H1 (cell line): ENCODE data around the gene TCHP. TPM values are rescaled to one million over a fixed set of nuclear protein-coding genes. Genes with fewer than 3 reads are reported as not detected.

Source experiments
- CTCF ChIA-PET: fragments of 300-600 bp; sonication (Branson Sonifier 250); formaldehyde crosslinking; loops from one replicate; lab custom pipeline; 2021; ENCODE audit not compliant: partially characterized antibody; lab: Charles Lee
- POLR2A ChIA-PET: fragments of 300-600 bp; sonication (Branson Sonifier 250); formaldehyde crosslinking; loops from one replicate; lab custom pipeline; 2021; ENCODE audit warnings: inconsistent platforms; ENCODE audit not compliant: partially characterized antibody; lab: Charles Lee
- DNase-seq, 2 experiments: peaks; one replicate each; pipeline versions ENCODE4 v3.0.0 to v3.0.0-alpha.2; 2010 to 2022; ENCODE audit warnings: low spot score in 2 of 2, low read depth in 1 of 2, mixed read lengths in 1 of 2
- FAIRE-seq: peaks from 2 replicates; lab custom pipeline; 2011; peaks lifted over from hg19 to GRCh38; lab: Jason Lieb, UNC
- H2AFZ ChIP-seq: 2 replicates; pipeline ENCODE4 v1.8.1; 2012; ENCODE audit warnings: low read length, inconsistent platforms
- H2AK5ac ChIP-seq: 2 replicates; pipeline ENCODE4 v1.6.1; 2013; ENCODE audit warnings: low read depth, low read length
- H2BK120ac ChIP-seq: replicated peaks from 2 replicates; pipeline ENCODE3; 2013; ENCODE audit warnings: low read depth, low read length, inconsistent platforms
- H2BK12ac ChIP-seq: 2 replicates; pipeline ENCODE4 v1.6.1; 2013; ENCODE audit warnings: low read depth, low read length
- H2BK15ac ChIP-seq: 2 replicates; pipeline ENCODE4 v1.6.1; 2013; ENCODE audit warnings: low read length
- H2BK20ac ChIP-seq: 2 replicates; pipeline ENCODE4 v1.6.1; 2013; ENCODE audit warnings: low read length
- H2BK5ac ChIP-seq: 2 replicates; pipeline ENCODE4 v1.6.1; 2013; ENCODE audit warnings: low read depth, low read length
- H3K14ac ChIP-seq: 2 replicates; pipeline ENCODE4 v1.6.1; 2013; ENCODE audit warnings: inconsistent platforms; ENCODE audit not compliant: insufficient read length
- H3K18ac ChIP-seq: 2 replicates; pipeline ENCODE4 v1.6.1; 2013; ENCODE audit warnings: low read length; ENCODE audit errors: extremely low read depth
- H3K23ac ChIP-seq: 2 replicates; pipeline ENCODE4 v1.6.1; 2013; ENCODE audit warnings: inconsistent platforms; ENCODE audit not compliant: insufficient read length
- H3K23me2 ChIP-seq: 2 replicates; pipeline ENCODE4 v1.6.1; 2013; ENCODE audit warnings: low read depth, low read length
- H3K27ac ChIP-seq: 2 replicates; pipeline ENCODE4 v1.6.1; 2011; ENCODE audit warnings: low read depth, low read length, inconsistent platforms
- H3K27me3 ChIP-seq, 4 experiments: replicated peaks in 1 of 4; 1 replicate in 1 of 4; 2 replicates in 3 of 4; pipeline versions ENCODE4 v1.6.1 to v1.8.1; 2011 to 2013; ENCODE audit warnings: low read length in 3 of 4, mild to moderate bottlenecking in 3 of 4, inconsistent platforms in 2 of 4, mixed read lengths in 2 of 4, moderate library complexity in 1 of 4; ENCODE audit not compliant: control insufficient read depth in 3 of 4, insufficient read depth in 3 of 4; ENCODE audit errors: extremely low read depth in 1 of 4
- H3K36me3 ChIP-seq, 4 experiments: 2 replicates each; pipeline versions ENCODE4 v1.6.1 to v1.8.1; 2011 to 2013; ENCODE audit warnings: mild to moderate bottlenecking in 4 of 4, low read length in 3 of 4, moderate library complexity in 2 of 4, control low read depth in 1 of 4, inconsistent platforms in 1 of 4; ENCODE audit not compliant: insufficient read depth in 4 of 4, control insufficient read depth in 2 of 4
- H3K4ac ChIP-seq: replicated peaks from 2 replicates; pipeline ENCODE3; 2013; ENCODE audit warnings: low read length, low read depth, mixed read lengths, inconsistent platforms; ENCODE audit not compliant: insufficient read length
- H3K4me1 ChIP-seq, 4 experiments: replicated peaks in 1 of 4; 1 replicate in 1 of 4; 2 replicates in 3 of 4; pipeline versions ENCODE4 v1.6.1 to v1.8.1; 2011 to 2013; ENCODE audit warnings: low read length in 3 of 4, inconsistent platforms in 2 of 4, mixed read lengths in 1 of 4; ENCODE audit not compliant: insufficient read depth in 4 of 4, control insufficient read depth in 3 of 4
- H3K4me2 ChIP-seq, 2 experiments: 2 replicates each; pipeline versions ENCODE4 v1.6.1 to v1.8.1; 2011 to 2013; ENCODE audit warnings: low read depth in 2 of 2, low read length in 2 of 2, control low read depth in 1 of 2, inconsistent platforms in 1 of 2, mild to moderate bottlenecking in 1 of 2; ENCODE audit not compliant: insufficient read depth in 1 of 2
- H3K4me3 ChIP-seq, 4 experiments: fragments of 200-600, 300-600 bp in 1 of 4; sonication (generic), shearing (Covaris generic), sonication (Bioruptor Twin) in 1 of 4; 2 replicates each; pipeline versions ENCODE4 v1.5.1 to v1.8.1; 2011 to 2016; ENCODE audit warnings: low read length in 4 of 4, low read depth in 3 of 4, control low read depth in 2 of 4, inconsistent platforms in 2 of 4, mild to moderate bottlenecking in 2 of 4, mixed read lengths in 1 of 4, moderate library complexity in 1 of 4; ENCODE audit not compliant: insufficient read depth in 2 of 4; ENCODE audit errors: extremely low read depth in 1 of 4
- H3K56ac ChIP-seq: replicated peaks from 2 replicates; pipeline ENCODE3; 2013; ENCODE audit warnings: low read depth, mild to moderate bottlenecking, mixed read lengths, low read length, inconsistent platforms; ENCODE audit not compliant: insufficient read length
- H3K79me1 ChIP-seq: 2 replicates; pipeline ENCODE4 v1.6.1; 2013; ENCODE audit warnings: low read depth, low read length, control low read depth
- H3K79me2 ChIP-seq, 2 experiments: 2 replicates each; pipeline versions ENCODE4 v1.6.1 to v1.8.1; 2012 to 2013; ENCODE audit warnings: low read length in 2 of 2, mild to moderate bottlenecking in 2 of 2, inconsistent platforms in 1 of 2; ENCODE audit not compliant: insufficient read depth in 2 of 2, control insufficient read depth in 1 of 2
- H3K9ac ChIP-seq, 4 experiments: replicated peaks in 1 of 4; 1 replicate in 1 of 4; 2 replicates in 3 of 4; pipeline versions ENCODE4 v1.6.1 to v1.8.1; 2011 to 2013; ENCODE audit warnings: low read depth in 3 of 4, low read length in 3 of 4, control low read depth in 2 of 4, mild to moderate bottlenecking in 2 of 4, moderate library complexity in 2 of 4, inconsistent platforms in 1 of 4; ENCODE audit errors: extremely low read depth in 1 of 4
- H3K9me3 ChIP-seq, 2 experiments: 2 replicates each; pipeline versions ENCODE4 v1.6.1 to v1.8.1; 2012 to 2013; ENCODE audit warnings: mild to moderate bottlenecking in 2 of 2, moderate library complexity in 2 of 2, control low read depth in 1 of 2, inconsistent platforms in 1 of 2, low read depth in 1 of 2, low read length in 1 of 2, mixed read lengths in 1 of 2; ENCODE audit not compliant: insufficient read depth in 2 of 2
- H4K20me1 ChIP-seq, 2 experiments: replicated peaks in 1 of 2; 2 replicates each; pipeline versions ENCODE3 to v1.8.1; 2011 to 2013; ENCODE audit warnings: inconsistent platforms in 2 of 2, low read length in 2 of 2, mild to moderate bottlenecking in 1 of 2; ENCODE audit not compliant: insufficient read depth in 2 of 2, control insufficient read depth in 1 of 2
- H4K5ac ChIP-seq: 2 replicates; pipeline ENCODE4 v1.6.1; 2013; ENCODE audit warnings: low read length, low read depth, mixed read lengths, inconsistent platforms; ENCODE audit not compliant: insufficient read length
- H4K8ac ChIP-seq: 2 replicates; pipeline ENCODE4 v1.8.0; 2013; ENCODE audit warnings: mild to moderate bottlenecking, moderate library complexity, low read length, inconsistent platforms; ENCODE audit not compliant: insufficient read depth; ENCODE audit errors: extremely low read depth
- H4K91ac ChIP-seq: replicated peaks from 2 replicates; pipeline ENCODE3; 2013; ENCODE audit warnings: low read length, mixed read lengths, inconsistent platforms; ENCODE audit not compliant: insufficient read length
- WGBS, 2 experiments: shearing (Covaris generic) in 1 of 2; methylation state at CpG; one replicate each; pipeline versions ENCODE4 v1.1.6 to v1.1.7; 2013 to 2015; ENCODE audit warnings: low lambda C conversion rate in 2 of 2, mixed read lengths in 2 of 2, inconsistent platforms in 1 of 2, low coverage in 1 of 2, missing lambda C conversion rate in 1 of 2; ENCODE audit not compliant: insufficient replicate concordance in 2 of 2, insufficient coverage in 1 of 2, insufficient read length in 1 of 2; ENCODE audit errors: extremely low coverage in 1 of 2, missing lambda C conversion rate in 1 of 2; 5-methylcytosine and 5-hydroxymethylcytosine counted together
- polyA plus RNA-seq, 7 experiments: library from polyadenylated mRNA; depleted of rRNA in 3 of 7; stranded (reverse) in 5 of 7; unstranded in 2 of 7; fragments of >200 nt in 5 of 7; fragments of 200-250 nt in 2 of 7; gene quantifications; 1 replicate in 5 of 7; 2 replicates in 1 of 7; 4 replicates in 1 of 7; pipeline versions ENCODE4 v1.2.1 to v1.2.3, GENCODE V29; 2011 to 2013; ENCODE audit warnings: missing spikeins in 2 of 7, mixed read lengths in 2 of 7
- total RNA-seq: library from RNA; stranded (reverse); fragmentation: NEBNext Ultra II Directional; extraction: Animal tissue kit (Norgen Biotek cat#: 25700); gene quantifications from 2 replicates; pipeline ENCODE4 v1.2.1, GENCODE V29; 2021

Gene TCHP
- total and polyA plus RNA-seq, 2 of the 8 experiments (the other 6 are each of a cell fraction or from before 2014, with no cell fraction given) = 2.8 to 4.5 TPM

DNA sequence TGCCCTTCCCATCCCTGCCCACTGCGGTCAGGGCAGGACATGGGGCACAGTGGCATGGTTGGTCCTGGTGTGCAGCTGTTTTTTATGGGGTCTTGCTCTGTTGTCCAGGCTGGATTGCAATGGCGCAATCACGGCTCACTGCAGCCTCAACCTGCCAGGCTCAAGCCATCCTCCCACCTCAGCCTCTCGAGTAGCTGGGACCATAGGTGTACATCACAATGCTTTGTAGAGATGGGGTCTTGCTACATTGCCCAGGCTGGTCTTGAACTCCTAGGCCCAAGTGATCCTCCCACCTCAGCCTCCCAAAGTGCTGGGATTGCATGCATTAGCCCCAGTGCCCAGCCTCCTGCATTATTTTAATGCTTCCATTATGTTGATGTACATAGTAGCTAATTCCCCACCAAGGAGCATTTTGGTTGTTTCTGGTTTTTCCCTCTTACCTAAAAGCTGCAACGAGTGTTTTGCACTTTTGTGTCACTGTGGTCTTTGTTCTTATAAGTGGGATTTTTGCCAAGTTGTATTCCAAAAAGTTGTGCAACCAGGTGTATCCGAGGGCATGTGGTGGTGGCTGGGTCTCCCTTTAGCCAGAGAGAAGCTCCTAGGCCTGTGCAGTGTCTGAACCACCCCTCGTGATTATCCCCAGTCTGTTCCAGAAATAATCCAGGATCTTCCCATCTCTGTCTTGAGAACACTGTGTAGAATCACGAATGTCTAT lies 10.3 kb downstream of the TCHP start:
- H3K79me2 ChIP-seq = no peaks in the 10 kb centered on the region
- WGBS, 2 experiments = 70% methylated on average over 8 of the region's 8 CpGs; no CpG with 5 or more reads in 1 of the 2 experiments
- no peak overlapping the region for H3K4ac ChIP-seq
- no peak for FAIRE-seq
- H3K4me1 ChIP-seq = no peaks in the 10 kb centered on the region; a peak in 1 of 7 replicates
- no peak overlapping the region for H3K4me2 ChIP-seq
- no peak overlapping the region for H2BK15ac ChIP-seq
- H3K14ac ChIP-seq = no peak overlapping the region
- no peak overlapping the region for H3K4me3 ChIP-seq
- H4K20me1 ChIP-seq = no peaks in the 10 kb centered on the region
- H2BK5ac ChIP-seq = no peak overlapping the region
- no peak overlapping the region for H3K18ac ChIP-seq
- no peak overlapping the region for H2BK120ac ChIP-seq
- no peak for DNase-seq
- H2AFZ ChIP-seq = no peak overlapping the region
- H3K56ac ChIP-seq = no peak overlapping the region
- no peak overlapping the region for H2AK5ac ChIP-seq
- H2BK20ac ChIP-seq = no peak overlapping the region
- H3K36me3 ChIP-seq = no peaks in the 10 kb centered on the region; a peak in 2 of 8 replicates
- H3K27me3 ChIP-seq = peaks cover under 1 to 23% (median 10%) of the 10 kb centered on the region in 4 experiments
- H4K8ac ChIP-seq = no peak overlapping the region
- no peaks in the 10 kb centered on the region for H3K23me2 ChIP-seq
- H2BK12ac ChIP-seq = no peak overlapping the region
- no peak overlapping the region for H3K27ac ChIP-seq
- POLR2A ChIA-PET = interaction anchor here (1.1 to 1.8 kb wide), 3 partner anchors 9 to 13 kb away, joined by 4 to 6 read pairs (median 4); no protein-coding TSS in a partner anchor
- CTCF ChIA-PET = interaction anchor here (0.6 to 9.1 kb wide), 36 partner anchors 8 to 325 kb away, joined by 3 to 114 read pairs (median 4); partner anchors contain the start of gene TCHP
- H3K79me1 ChIP-seq = no peaks in the 10 kb centered on the region
- no peaks in the 10 kb centered on the region for H3K9me3 ChIP-seq
- H4K91ac ChIP-seq = no peak overlapping the region
- no peak overlapping the region for H4K5ac ChIP-seq
- H3K9ac ChIP-seq = no peak overlapping the region
- H3K23ac ChIP-seq = no peak overlapping the region
